ENCODE data around the gene SEMA6C. TPM values are rescaled to one million over a fixed set of nuclear protein-coding genes. Genes with fewer than 3 reads are reported as not detected.
A peak's percentile ranks its signal among the peaks of the same experiment; 100 is the strongest.

Gene SEMA6C
- total and polyA plus RNA-seq, 2 of the 13 experiments (the other 11 are each of a cell fraction or from before 2014, with no cell fraction given) = 1.4 to 2.9 TPM

DNA sequence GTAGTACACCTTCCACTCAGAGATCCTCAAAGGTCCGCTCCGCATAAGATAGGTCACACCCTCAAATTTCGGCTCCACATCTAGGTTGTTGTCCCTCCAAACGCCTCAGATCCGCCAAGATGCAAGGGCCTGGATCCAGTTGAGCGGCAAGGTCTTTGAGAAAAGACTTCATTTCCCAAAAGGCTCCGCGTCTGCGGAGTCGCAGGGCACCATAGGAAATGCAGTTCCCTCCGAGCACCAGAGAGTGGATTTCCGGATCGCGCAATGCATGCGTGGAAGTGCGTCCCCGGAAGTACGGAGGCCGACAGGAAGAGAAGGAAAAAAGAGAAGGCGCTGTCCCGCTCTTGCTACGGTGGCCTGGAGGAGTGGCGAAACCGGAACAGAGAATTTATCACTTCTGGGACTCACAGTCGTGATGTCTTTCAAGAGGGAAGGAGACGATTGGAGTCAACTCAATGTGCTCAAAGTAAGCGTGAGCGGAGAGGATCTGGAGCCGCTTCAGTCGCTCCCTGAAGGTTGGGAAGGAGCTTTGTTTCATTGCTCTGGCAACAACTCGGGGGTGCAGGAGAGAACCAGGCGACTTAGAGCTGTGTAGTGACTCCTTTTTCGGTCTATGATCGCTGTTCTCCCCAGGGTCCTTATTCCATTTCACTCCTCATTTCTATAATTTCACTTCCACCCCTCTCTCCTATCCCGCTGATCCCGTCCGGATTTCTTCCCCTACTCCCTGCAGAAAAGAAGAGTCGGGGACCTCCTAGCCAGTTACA is 19.5 kb upstream of the SEMA6C start, which contains the start of the genes LYSMD1 and SCNM1 (continued):
- TF ChIP-seq ZNF615 (CRISPR knock-in tag; IDR thresholded peaks at IDR 0.05; ENCODE audit: borderline replicate concordance) = 0 out of 2 replicates have a peak, but pooled peaks have one; percentile 30
- TF ChIP-seq, protein P1, sequence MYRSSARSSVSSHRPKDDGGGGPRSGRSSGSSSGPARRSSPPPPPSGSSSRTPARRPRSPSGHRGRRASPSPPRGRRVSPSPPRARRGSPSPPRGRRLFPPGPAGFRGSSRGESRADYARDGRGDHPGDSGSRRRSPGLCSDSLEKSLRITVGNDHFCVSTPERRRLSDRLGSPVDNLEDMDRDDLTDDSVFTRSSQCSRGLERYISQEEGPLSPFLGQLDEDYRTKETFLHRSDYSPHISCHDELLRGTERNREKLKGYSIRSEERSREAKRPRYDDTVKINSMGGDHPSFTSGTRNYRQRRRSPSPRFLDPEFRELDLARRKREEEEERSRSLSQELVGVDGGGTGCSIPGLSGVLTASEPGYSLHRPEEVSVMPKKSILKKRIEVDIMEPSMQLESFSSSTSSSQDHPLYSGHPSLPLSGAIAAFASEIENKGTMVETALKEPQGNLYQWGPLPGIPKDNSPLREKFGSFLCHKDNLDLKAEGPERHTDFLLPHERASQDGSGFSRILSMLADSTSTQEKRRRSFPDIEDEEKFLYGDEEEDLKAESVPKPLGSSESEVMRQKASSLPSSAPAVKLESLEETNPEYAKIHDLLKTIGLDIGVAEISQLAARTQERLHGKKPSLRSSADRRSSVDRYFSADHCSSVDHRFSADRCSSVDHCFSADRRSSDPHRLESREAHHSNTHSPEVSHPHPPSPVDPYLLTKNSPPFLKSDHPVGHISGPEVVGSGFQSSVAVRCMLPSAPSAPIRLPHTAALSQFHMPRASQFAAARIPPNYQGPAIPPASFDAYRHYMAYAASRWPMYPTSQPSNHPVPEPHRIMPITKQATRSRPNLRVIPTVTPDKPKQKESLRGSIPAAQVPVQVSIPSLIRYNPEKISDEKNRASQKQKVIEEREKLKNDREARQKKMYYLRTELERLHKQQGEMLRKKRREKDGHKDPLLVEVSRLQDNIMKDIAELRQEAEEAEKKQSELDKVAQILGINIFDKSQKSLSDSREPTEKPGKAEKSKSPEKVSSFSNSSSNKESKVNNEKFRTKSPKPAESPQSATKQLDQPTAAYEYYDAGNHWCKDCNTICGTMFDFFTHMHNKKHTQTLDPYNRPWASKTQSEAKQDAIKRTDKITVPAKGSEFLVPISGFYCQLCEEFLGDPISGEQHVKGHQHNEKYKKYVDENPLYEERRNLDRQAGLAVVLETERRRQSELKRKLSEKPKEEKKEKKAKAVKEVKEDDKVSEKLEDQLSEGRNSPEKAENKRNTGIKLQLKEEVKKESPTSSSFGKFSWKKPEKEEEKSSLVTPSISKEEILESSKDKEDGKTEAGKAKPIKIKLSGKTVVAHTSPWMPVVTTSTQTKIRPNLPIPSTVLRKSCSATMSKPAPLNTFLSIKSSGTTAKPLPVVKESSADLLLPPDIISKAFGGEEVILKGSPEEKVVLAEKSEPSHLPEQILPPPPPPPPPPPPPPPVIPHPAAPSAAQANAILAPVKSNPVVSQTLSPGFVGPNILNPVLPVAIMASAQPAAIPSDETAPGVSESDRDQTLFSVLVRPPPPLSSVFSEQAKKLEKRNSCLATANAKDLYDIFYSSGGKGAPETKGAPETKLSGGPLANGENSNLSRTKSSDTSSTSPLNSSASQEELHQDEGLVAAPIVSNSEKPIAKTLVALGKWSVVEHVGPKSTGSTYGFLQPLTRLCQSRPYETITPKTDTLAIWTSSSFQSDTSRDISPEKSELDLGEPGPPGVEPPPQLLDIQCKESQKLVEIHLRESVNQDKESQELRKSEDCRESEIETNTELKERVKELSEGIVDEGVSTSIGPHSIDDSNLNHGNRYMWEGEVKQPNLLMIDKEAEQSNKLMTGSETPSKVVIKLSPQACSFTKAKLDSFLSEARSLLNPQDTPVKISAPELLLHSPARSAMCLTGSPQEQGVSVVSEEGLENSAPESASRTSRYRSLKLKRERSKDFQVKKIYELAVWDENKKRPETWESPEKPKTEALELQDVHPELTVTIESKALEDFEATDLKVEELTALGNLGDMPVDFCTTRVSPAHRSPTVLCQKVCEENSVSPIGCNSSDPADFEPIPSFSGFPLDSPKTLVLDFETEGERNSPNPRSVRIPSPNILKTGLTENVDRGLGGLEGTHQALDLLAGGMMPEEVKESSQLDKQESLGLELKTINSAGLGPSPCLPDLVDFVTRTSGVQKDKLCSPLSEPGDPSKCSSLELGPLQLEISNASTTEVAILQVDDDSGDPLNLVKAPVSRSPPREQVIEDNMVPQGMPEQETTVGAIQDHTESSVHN (CRISPR knock-in tag; IDR thresholded peaks at IDR 0.05) = no peak
- TF ChIP-seq ZNF552 (CRISPR knock-in tag; IDR thresholded peaks at IDR 0.05; ENCODE audit: borderline replicate concordance) = no peak; the same call in 1 of the 2 replicates
- TF ChIP-seq, protein P2, sequence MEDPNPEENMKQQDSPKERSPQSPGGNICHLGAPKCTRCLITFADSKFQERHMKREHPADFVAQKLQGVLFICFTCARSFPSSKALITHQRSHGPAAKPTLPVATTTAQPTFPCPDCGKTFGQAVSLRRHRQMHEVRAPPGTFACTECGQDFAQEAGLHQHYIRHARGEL (CRISPR knock-in tag; IDR thresholded peaks at IDR 0.05) = no peak
- TF ChIP-seq HNRNPUL1 (IDR thresholded peaks at IDR 0.05; ENCODE audit: low read depth, low read length) = no peak
- no peak for TF ChIP-seq ZNF496 (CRISPR knock-in tag; IDR thresholded peaks at IDR 0.05; ENCODE audit: insufficient replicate concordance)
- no peak for TF ChIP-seq ZNF678 (CRISPR knock-in tag; IDR thresholded peaks at IDR 0.05)
- TF ChIP-seq ZNF3 (CRISPR knock-in tag; IDR thresholded peaks at IDR 0.05) = no peak
- TF ChIP-seq ZNF432 (CRISPR knock-in tag; IDR thresholded peaks at IDR 0.05; ENCODE audit: borderline replicate concordance) = no peak
- TF ChIP-seq ZNF251 (CRISPR knock-in tag; IDR thresholded peaks at IDR 0.05) = no peak
- peak; percentile 72; the same call in 1 of the 2 replicates for TF ChIP-seq ZNF33A (CRISPR knock-in tag; IDR thresholded peaks at IDR 0.05; ENCODE audit: borderline replicate concordance)
- no peak; the same call in 1 of the 2 replicates for TF ChIP-seq ZNF652 (CRISPR knock-in tag; IDR thresholded peaks at IDR 0.05; ENCODE audit: borderline replicate concordance, low read depth)
- peak; percentile 84; the same call in 1 of the 2 replicates for TF ChIP-seq KLF12 (CRISPR knock-in tag; IDR thresholded peaks at IDR 0.05; ENCODE audit: borderline replicate concordance)
- no peak for TF ChIP-seq MTF1 (CRISPR knock-in tag; IDR thresholded peaks at IDR 0.05)
- TF ChIP-seq, protein P3, sequence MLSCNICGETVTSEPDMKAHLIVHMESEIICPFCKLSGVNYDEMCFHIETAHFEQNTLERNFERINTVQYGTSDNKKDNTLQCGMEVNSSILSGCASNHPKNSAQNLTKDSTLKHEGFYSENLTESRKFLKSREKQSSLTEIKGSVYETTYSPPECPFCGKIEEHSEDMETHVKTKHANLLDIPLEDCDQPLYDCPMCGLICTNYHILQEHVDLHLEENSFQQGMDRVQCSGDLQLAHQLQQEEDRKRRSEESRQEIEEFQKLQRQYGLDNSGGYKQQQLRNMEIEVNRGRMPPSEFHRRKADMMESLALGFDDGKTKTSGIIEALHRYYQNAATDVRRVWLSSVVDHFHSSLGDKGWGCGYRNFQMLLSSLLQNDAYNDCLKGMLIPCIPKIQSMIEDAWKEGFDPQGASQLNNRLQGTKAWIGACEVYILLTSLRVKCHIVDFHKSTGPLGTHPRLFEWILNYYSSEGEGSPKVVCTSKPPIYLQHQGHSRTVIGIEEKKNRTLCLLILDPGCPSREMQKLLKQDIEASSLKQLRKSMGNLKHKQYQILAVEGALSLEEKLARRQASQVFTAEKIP (CRISPR knock-in tag; IDR thresholded peaks at IDR 0.05; ENCODE audit: borderline replicate concordance) = no peak
- no peak for TF ChIP-seq TAF15 (IDR thresholded peaks at IDR 0.05; ENCODE audit: low read depth, low read length, poor library complexity, severe bottlenecking)
- TF ChIP-seq, protein P4, sequence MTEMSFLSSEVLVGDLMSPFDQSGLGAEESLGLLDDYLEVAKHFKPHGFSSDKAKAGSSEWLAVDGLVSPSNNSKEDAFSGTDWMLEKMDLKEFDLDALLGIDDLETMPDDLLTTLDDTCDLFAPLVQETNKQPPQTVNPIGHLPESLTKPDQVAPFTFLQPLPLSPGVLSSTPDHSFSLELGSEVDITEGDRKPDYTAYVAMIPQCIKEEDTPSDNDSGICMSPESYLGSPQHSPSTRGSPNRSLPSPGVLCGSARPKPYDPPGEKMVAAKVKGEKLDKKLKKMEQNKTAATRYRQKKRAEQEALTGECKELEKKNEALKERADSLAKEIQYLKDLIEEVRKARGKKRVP (CRISPR knock-in tag; IDR thresholded peaks at IDR 0.05) = peak in 1 of 2 experiments; percentile 83; a peak in 2 of 4 replicates
